Sigmoid colon (tissue), 7 donors: ENCODE results near the gene UGCG. TPM values are rescaled to one million over a fixed set of nuclear protein-coding genes. Genes with fewer than 3 reads are reported as not detected.

Experiments used
- DNase-seq: peaks from one replicate; pipeline ENCODE4 v3.0.0-alpha.2; 2019
- H3K27ac ChIP-seq, 4 donors: fragments of 200-600 bp; sonication (generic); one replicate each; pipeline ENCODE4 v1.5.1; 2016 to 2019; ENCODE audit warnings: mild to moderate bottlenecking in 1 of 4
- H3K27me3 ChIP-seq, 3 donors: fragments of 200-600 bp; sonication (generic); one replicate each; pipeline ENCODE4 v1.5.1; 2019; ENCODE audit warnings: mild to moderate bottlenecking in 1 of 3
- H3K36me3 ChIP-seq, 4 donors: fragments of 200-600 bp; sonication (generic); one replicate each; pipeline ENCODE4 v1.5.1; 2016 to 2019
- H3K4me1 ChIP-seq, 4 donors: fragments of 200-600 bp; sonication (generic); one replicate each; pipeline ENCODE4 v1.5.1; 2017 to 2019
- H3K4me3 ChIP-seq, 4 donors: fragments of 200-600 bp; sonication (generic); one replicate each; pipeline ENCODE4 v1.5.1; 2017 to 2019; ENCODE audit warnings: mild to moderate bottlenecking in 2 of 4, moderate library complexity in 1 of 4
- H3K9me3 ChIP-seq, 4 donors: fragments of 200-600 bp in 3 of 4; sonication (generic) in 3 of 4; one replicate each; pipeline versions ENCODE4 v1.5.1 to v1.6.1; 2013 to 2019
- CTCF ChIP-seq, 4 experiments: fragments of 450-650 bp in 3 of 4; fragments of 200-600 bp in 1 of 4; IDR thresholded peaks; one replicate each; pipeline ENCODE4 v1.5.1; 2016 to 2019; ENCODE audit warnings: antibody characterized with exemption in 4 of 4, mild to moderate bottlenecking in 3 of 4, moderate library complexity in 2 of 4
- EP300 ChIP-seq, 4 donors: sonication (generic); formaldehyde crosslinking; IDR thresholded peaks; one replicate each; pipeline ENCODE4 v1.6.1; 2017; ENCODE audit warnings: antibody characterized with exemption in 4 of 4
- POLR2A ChIP-seq, 2 donors: fragments of 450-650 bp; IDR thresholded peaks; one replicate each; pipeline ENCODE4 v1.6.1; 2016; ENCODE audit warnings: antibody characterized with exemption in 2 of 2, mild to moderate bottlenecking in 2 of 2, moderate library complexity in 2 of 2
- POLR2AphosphoS5 ChIP-seq, 4 donors: sonication (generic); formaldehyde crosslinking; IDR thresholded peaks; one replicate each; pipeline ENCODE4 v1.6.1; 2017; ENCODE audit warnings: antibody characterized with exemption in 4 of 4
- WGBS, 2 donors: extraction: QIAGEN DNeasy Blood & Tissue Kit; methylation state at CpG; one replicate each; pipeline ENCODE4 v1.1.7; 2013; 5-methylcytosine and 5-hydroxymethylcytosine counted together
- intact Hi-C: fragments of 100-400 bp; cut with DNase I; formaldehyde crosslinking; loops from one replicate; pipeline ENCODE4 v1.15.1; 2023
- polyA plus RNA-seq, 3 donors: library from polyadenylated mRNA; stranded (reverse); fragments of 200-250 nt; gene quantifications; one replicate each; pipeline ENCODE4 v1.2.3, GENCODE V29; 2013
- total RNA-seq, 4 donors: library from RNA; depleted of rRNA; stranded (reverse); fragments of >200 nt; gene quantifications; one replicate each; pipeline ENCODE4 v1.1.0, GENCODE V29; 2016
- donor health status: healthy with polysubstance abuse.
- donor health status: Bipolar disorder and iron deficiency.
- donor health status: healthy.

UGCG gene
- total and polyA plus RNA-seq, 7 donors: 7.8 to 89.3 (median 20.7) TPM

GRCh38 chr9:111913159-111913558, 16.5 kb downstream of the UGCG start:
- H3K9me3 ChIP-seq: no peaks in the 10 kb centered on the region
- no peak overlapping the region for H3K4me3 ChIP-seq
- no peaks in the 10 kb centered on the region for H3K27me3 ChIP-seq
- peaks cover 0 to 57% (median 43%) of the 10 kb centered on the region in 4 donors for H3K4me1 ChIP-seq
- no peak for DNase-seq
- no peak overlapping the region for H3K27ac ChIP-seq
- WGBS, 2 donors: 73 to 76% methylated on average over 6 of the region's 6 CpGs
- intact Hi-C loops: no loop called here
- peaks cover 0 to 7% (median 0%) of the 10 kb centered on the region in 4 donors for H3K36me3 ChIP-seq
- no peak for TF ChIP-seq CTCF (IDR thresholded peaks at IDR 0.05)
- TF ChIP-seq POLR2AphosphoS5 (IDR thresholded peaks at IDR 0.05): no peak
- no peak for TF ChIP-seq EP300 (IDR thresholded peaks at IDR 0.05)
- no peak for TF ChIP-seq POLR2A (IDR thresholded peaks at IDR 0.05)

GRCh38 chr9:111914749-111915424, 18.3 kb downstream of the UGCG start:
- H3K27me3 ChIP-seq: no peaks in the 10 kb centered on the region
- DNase-seq: no peak
- TF ChIP-seq EP300 (IDR thresholded peaks at IDR 0.05) (no peak), POLR2A (IDR thresholded peaks at IDR 0.05) (no peak)
- WGBS, 2 donors: 38 to 48% methylated on average over 4 of the region's 4 CpGs
- H3K9me3 ChIP-seq: no peaks in the 10 kb centered on the region
- H3K36me3 ChIP-seq: peaks cover 0 to 8% (median 0%) of the 10 kb centered on the region in 4 donors
- no peak overlapping the region for H3K4me3 ChIP-seq
- no peak overlapping the region for H3K27ac ChIP-seq
- peaks cover 0 to 41% (median 27%) of the 10 kb centered on the region in 4 donors for H3K4me1 ChIP-seq
- intact Hi-C loops: no loop called here

GRCh38 chr9:111915425-111915758, 18.8 kb downstream of the UGCG start:
- 76 to 84% methylated on average over 3 of the region's 3 CpGs for WGBS, 2 donors
- intact Hi-C loops: no loop called here
- H3K27ac ChIP-seq: no peak overlapping the region
- H3K9me3 ChIP-seq: no peaks in the 10 kb centered on the region
- peaks cover 0 to 37% (median 23%) of the 10 kb centered on the region in 4 donors for H3K4me1 ChIP-seq
- TF ChIP-seq EP300 (IDR thresholded peaks at IDR 0.05) (no peak), POLR2AphosphoS5 (IDR thresholded peaks at IDR 0.05) (no peak), POLR2A (IDR thresholded peaks at IDR 0.05) (no peak), CTCF (IDR thresholded peaks at IDR 0.05) (no peak)
- H3K4me3 ChIP-seq: no peak overlapping the region
- peaks cover 0 to 11% (median 0%) of the 10 kb centered on the region in 4 donors for H3K36me3 ChIP-seq
- no peak for DNase-seq
- no peaks in the 10 kb centered on the region for H3K27me3 ChIP-seq

GRCh38 chr9:111916234-111916645, 19.6 kb downstream of the UGCG start:
- H3K27ac ChIP-seq: no peak overlapping the region
- peaks cover 0 to 19% (median 0%) of the 10 kb centered on the region in 4 donors for H3K36me3 ChIP-seq
- intact Hi-C loops: no loop called here
- H3K9me3 ChIP-seq: no peaks in the 10 kb centered on the region
- 54 to 78% methylated on average over 3 of the region's 3 CpGs for WGBS, 2 donors
- DNase-seq: no peak
- peaks cover 0 to 37% (median 18%) of the 10 kb centered on the region in 4 donors for H3K4me1 ChIP-seq
- H3K27me3 ChIP-seq: no peaks in the 10 kb centered on the region
- TF ChIP-seq EP300 (IDR thresholded peaks at IDR 0.05) (no peak), POLR2AphosphoS5 (IDR thresholded peaks at IDR 0.05) (no peak)
- no peak overlapping the region for H3K4me3 ChIP-seq

GRCh38 chr9:111917201-111917600, 20.6 kb downstream of the UGCG start:
- 70 to 73% methylated on average over 5 of the region's 5 CpGs for WGBS, 2 donors
- Histone ChIP-seq H3K4me1 (peaks cover 0 to 42% (median 22%) of the 10 kb centered on the region in 4 donors), H3K36me3 (peaks cover 0 to 22% (median 0%) of the 10 kb centered on the region in 4 donors), H3K4me3 (no peak overlapping the region), H3K9me3 (no peaks in the 10 kb centered on the region), H3K27me3 (no peaks in the 10 kb centered on the region), H3K27ac (no peak overlapping the region)
- TF ChIP-seq CTCF (IDR thresholded peaks at IDR 0.05): no peak
- no peak for TF ChIP-seq POLR2AphosphoS5 (IDR thresholded peaks at IDR 0.05)
- no peak for TF ChIP-seq EP300 (IDR thresholded peaks at IDR 0.05)
- no peak for TF ChIP-seq POLR2A (IDR thresholded peaks at IDR 0.05)
- no peak for DNase-seq
- intact Hi-C loops: no loop called here
